NCI-H146 treated with DMSO at 0.1 percent for 48 hours (cell line): ENCODE data around the gene PRSS1.
"Not testable (repeated sequence)": the region's sequence is repeated elsewhere in the genome, so short reads cannot be mapped to it uniquely, and the experiment has no call there.

Experiments
- DNase-seq: peaks from one replicate; lab custom pipeline; 2025; ENCODE audit not compliant: unreplicated experiment; lab: John Stamatoyannopoulos, UW

The PRSS1 gene

DNA sequence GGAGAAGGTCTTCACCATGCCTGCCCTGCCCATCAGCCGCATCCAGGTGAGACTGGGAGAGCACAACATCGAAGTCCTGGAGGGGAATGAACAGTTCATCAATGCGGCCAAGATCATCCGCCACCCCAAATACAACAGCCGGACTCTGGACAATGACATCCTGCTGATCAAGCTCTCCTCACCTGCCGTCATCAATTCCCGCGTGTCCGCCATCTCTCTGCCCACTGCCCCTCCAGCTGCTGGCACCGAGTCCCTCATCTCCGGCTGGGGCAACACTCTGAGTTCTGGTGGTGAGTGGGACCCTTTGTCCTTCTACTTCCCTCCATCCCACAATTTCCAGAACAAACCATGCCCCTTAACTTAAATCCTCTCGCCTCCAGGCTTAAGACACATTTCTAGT, 24.0 kb downstream of the PRSS1 start:
- no peak for DNase-seq

DNA sequence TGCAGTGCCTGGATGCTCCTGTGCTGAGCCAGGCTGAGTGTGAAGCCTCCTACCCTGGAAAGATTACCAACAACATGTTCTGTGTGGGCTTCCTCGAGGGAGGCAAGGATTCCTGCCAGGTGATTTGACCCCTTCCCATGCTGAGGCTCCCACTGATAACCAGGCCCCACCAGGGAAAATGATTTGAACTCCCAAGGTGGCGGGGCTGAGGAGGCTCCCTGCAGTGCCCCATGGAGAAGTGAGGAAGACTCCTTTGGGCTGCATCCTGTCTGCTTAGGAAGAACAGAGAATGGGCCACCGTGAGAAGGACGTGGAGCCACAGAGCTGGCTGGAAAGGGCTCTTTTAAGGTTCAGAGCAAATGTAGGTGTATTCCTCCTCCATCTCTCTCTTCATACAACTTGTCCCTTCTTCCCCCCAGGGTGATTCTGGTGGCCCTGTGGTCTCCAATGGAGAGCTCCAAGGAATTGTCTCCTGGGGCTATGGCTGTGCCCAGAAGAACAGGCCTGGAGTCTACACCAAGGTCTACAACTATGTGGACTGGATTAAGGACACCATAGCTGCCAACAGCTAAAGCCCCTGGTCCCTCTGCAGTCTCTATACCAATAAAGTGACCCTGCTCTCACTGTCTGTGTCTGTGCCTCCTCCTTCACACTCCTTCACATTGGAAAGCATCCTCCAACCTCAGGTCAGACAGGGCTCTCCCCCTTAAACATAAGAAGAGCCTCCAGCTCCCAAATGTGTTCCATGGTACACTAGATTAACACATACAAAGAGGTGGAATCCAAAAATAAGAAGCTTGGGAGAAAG, 24.9 kb downstream of the PRSS1 start:
- DNase-seq: no peak

DNA sequence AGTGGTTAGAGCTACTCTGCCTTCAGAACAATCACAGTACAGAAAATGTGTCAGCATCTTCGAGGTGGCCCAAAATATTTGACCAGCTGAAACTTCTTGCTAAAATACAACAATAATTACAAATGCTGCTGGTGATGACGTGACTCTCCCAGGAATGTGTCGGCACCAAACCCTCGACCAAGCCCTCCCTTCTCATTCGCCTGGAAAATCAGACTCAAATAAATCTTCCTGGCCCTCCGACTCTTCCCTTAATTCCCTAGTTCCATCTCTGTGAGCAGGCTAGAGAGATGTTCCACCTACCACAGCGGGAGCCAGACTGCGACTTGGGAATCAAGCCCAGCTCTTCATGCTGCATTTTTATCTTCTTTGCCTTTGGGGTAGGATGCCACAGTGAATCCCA, 25.6 kb downstream of the PRSS1 start:
- no peak for DNase-seq

DNA sequence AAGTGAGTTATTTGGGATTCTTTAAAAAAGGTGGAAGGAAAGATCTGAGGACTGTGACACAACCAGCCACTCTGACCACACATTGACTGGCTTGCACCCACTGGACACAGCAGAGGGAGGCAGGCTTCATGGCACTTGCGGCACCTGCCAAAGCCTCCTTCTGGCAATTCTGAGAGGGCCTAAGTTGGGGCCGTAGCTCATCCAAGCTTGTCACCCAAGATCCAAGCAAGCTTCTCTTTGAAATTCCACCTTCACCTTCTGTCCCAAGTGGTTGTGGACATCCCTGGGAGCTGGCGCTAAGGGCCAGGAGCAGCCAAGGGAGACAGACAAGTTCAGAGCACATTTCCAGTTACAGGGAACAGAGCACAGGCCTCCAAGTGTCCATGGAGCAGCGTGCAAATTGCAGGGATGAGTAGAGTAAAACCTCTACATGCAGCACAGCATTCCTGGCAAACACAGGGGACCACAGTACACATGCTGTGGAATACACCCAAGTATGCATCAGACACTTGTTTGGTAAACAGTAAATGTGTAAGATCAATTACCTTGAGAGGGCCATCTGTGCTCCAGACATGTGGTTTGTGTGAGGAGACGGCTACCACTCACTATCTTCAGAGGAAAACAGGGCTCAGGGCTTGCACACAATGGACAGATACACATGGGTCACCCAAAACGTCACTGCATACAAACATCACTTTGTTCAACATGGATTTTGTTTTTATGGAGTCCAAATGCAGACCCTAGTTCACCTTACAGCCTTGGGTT, 26.3 kb downstream of the PRSS1 start:
- DNase-seq: not testable (repeated sequence)

DNA sequence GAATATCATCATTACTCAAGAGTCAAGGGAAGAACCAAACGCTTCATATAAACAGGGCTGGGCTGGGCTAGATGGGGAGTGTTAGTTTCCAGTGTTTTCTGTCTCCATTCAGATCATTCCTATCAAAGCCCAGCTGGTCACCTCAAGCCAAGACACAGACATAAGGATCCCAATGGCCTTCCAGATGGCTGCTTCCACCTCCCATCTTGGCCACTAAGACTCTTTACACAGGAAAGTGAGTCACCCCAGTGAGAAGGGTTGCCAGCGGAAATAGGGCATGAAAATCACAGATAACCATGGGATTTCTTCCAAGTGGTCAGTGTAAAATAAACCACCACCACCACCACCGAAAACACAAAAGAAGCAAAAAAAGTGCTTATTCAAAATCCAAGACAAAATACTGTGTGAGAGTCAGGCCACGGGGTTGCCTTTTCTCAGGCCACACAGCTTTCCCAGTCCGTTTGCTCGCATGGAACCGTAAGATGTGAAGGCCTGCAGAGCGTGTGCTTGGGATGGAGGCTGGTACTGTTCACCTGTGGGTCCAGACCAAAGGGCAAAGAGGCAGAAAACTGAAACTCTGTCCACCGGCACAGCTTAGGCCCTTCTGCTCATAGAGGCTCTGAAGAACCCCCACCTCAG, 27.1 kb downstream of the PRSS1 start:
- DNase-seq: no peak

DNA sequence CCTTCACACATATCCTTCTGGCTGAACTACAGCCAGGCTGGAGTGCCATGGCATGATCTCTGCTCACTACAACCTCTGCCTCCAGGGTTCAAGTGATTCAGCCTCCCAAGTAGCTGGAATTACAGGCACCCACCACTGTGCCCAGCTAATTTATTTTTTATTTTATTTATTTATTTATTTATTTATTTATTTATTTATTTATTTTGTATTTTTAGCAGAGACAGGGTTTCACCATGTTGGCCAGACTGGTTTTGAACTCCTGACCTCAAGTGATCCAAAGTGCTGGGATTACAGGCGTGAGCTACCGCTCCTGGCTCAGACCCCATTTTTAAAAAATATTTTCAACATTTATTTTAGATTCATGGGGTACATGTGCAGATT, 27.6 kb downstream of the PRSS1 start:
- not testable (repeated sequence) for DNase-seq

DNA sequence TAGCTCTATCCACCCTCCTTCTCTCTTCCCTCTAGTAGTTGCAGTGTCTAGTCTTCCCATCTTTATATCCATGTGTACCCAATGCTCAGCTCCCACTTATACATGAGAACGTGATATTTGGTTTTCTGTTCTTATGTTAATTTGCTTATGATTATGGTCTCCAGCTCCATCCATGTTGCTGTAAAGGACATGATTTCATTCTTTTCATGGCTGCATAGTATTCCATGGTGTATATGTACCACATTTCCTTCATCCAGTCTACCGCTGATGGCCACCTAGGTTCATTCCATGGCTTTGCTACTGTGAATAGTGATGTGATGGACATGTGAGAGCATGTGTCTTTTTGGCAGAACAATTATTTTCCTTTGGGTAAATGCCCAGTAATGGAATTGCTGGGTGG, 28.0 kb downstream of the PRSS1 start:
- DNase-seq: no peak

DNA sequence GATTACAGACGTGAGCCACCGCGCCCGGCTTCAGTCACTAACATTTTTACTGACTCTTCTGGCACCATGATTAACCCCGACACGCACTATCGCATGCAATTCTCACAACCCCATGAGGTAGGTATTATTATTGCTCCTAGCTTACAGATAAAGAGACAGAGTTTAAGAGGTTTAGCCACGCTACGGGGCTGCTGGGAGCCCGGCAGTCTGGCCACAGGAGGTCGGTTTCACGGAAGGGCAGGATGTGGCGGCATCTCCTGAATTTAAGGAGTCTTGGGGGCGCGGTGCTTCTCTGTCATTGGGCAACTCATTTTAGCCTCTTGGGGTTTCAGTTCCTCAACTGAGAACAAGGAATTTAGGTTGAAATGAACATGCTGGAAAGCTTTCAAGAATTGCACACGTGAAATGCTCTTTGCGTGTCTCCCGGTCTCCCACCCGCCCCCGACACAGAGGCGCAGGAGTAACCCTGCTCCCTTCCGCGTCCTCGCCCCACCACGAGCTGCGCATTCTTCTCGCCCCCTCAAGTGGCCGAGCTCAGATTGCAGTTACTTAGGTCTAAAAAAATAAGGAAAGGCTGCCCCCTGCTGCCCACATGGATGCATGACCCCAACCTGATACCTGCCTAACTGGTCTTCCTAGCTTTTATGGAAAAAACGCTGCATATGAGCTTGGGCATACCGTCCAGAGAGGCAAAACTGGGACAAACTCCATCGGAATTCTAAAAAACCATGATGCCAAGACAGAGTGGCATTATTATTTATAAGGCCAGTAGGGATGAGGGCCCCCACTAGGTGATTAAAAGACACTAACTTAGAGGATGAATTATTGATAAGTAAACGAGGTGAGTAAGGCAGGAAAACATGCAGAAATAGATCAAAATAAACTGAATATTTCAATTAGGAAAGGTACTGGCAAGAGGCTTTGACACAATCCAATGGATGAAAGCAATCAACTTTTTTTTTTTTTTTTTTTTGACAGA, 33.9 kb downstream of the PRSS1 start:
- peak; percentile 65 for DNase-seq

DNA sequence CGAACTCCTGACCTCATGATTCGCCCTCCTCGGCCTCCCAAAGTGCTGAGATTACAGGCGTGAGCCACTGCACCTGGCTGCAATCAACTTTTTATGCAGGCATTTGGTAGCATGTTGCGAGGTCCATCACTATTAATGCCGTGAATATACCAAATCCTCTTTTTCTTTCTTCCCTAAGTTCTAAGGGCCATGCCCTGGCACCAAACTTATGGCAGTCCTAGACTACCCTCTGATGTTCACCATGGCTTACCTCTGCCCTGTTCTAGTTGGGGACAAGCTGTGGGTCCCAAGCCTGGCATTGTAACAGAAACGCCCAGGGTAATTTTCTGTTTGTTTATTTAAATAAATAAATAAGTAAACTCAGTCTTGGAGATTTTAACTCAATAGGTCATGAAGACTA, 34.8 kb downstream of the PRSS1 start:
- DNase-seq: no peak

DNA sequence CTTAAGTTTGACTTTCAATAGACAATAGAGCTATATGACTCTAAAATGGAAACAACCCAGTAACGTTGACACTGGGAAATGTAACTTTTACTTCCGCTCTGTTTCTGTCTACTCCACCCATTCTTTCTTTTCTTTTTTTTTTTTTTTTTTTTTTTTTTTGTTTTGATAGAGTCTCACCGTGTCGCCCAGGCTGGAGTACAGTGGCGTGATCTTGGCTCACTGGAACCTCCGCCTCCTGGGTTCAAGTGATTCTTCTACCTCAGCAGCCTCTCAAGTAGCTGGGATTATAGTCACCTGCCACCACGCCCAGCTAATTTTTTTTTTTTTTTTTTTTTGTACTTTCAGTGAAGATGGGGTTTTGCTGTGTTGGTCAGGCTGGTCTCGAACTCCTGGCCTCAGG, 35.4 kb downstream of the PRSS1 start:
- DNase-seq: no peak

DNA sequence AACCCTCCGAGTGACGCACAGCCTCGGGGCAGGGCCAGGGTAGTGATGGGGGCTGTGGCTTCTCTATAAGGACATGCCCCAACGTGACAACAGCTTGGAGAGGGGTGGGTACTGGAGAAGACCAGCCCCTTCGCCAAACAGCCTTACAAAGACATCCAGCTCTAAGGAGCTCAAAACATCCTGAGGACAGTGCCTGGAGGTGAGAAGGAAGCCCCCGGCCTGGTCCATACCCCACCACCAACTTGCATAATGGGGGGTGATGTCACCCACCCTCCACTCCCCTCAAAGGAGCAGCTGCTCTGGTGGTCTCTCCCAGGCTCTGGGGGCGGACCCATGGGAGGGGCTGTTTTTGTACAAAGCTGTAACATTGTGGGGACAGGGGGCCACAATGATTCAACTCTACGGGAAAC, 36.6 kb downstream of the PRSS1 start:
- no peak for DNase-seq

DNA sequence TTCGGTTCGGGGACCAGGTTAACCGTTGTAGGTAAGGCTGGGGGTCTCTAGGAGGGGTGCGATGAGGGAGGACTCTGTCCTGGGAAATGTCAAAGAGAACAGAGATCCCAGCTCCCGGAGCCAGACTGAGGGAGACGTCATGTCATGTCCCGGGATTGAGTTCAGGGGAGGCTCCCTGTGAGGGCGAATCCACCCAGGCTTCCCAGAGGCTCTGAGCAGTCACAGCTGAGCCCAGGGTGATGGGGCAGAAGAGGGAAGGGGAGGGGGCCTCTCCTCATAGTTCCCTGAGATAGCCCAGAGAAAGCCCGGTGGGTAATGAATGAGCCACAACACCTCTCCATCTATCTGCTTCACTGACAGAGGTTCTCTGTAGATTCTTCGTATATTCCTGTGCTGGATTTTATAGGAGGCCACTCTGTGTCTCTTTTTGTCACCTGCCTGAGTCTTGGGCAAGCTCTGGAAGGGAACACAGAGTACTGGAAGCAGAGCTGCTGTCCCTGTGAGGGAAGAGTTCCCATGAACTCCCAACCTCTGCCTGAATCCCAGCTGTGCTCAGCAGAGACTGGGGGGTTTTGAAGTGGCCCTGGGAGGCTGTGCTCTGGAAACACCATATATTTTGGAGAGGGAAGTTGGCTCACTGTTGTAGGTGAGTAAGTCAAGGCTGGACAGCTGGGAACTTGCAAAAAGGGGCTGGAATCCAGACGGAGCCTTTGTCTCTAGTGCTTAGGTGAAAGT, 37.9 kb downstream of the PRSS1 start:
- no peak for DNase-seq

DNA sequence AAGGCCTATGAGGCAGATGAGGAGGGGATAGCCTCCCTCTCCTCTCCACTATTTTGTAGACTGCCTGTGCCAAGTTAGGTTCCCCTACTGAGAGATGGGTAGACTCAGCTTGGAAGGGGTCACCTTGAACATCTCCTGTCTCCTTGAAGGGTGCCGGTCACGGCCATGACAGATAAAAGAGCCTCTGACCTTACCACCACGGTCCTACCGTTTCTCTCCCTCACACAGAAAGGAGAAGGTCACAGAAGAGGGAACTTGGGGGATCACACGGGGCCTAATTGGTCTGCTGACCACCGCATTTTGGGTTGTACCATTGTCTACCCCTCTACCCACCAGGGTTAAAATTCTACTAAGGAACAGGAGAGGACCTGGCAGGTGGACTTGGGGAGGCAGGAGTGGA, 38.5 kb downstream of the PRSS1 start:
- no peak for DNase-seq

DNA sequence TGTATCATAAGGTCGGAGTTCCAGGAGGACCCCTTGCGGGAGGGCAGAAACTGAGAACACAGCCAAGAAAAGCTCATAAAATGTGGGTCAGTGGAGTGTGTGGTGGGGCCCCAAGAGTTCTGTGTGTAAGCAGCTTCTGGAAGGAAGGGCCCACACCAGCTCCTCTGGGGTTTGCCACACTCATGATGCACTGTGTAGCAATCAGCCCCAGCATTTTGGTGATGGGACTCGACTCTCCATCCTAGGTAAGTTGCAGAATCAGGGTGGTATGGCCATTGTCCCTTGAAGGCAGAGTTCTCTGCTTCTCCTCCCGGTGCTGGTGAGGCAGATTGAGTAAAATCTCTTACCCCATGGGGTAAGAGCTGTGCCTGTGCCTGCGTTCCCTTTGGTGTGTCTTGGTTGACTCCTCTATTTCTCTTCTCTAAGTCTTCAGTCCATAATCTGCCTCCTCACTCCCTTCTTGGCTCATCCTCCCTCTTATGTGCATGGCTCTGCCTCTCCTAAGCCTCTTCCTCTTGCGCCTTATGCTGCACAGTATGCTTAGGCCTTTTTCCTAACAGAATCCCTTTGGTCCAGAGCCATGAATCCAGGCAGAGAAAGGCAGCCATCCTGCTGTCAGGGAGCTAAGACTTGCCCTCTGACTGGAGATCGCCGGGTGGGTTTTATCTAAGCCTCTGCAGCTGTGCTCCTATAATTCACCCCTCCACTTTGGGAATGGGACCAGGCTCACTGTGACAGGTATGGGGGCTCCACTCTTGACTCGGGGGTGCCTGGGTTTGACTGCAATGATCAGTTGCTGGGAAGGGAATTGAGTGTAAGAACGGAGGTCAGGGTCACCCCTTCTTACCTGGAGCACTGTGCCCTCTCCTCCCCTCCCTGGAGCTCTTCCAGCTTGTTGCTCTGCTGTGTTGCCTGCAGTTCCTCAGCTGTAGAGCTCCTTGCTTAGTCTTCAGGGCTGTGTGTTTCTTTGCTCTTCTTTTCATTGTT, 39.3 kb downstream of the PRSS1 start:
- no peak for DNase-seq

DNA sequence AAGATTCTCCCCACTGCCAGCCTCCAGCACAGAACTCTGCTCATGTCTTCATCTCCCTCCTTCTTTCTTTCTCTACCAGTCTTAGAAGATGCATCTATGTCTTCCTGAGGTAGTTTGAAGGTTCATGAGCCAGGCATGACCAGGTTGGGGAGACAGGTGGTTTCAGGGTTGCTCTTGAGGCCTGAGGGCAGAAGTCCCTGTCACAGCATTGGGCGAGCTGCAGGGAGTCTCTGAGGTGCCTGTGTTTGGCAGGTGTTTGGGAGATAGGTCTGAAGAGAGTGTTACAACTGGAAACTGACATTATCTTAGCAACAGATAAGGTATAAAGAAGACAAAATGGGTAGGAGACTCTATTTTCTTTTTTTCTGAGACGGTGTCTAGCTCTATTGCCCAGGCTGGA, 40.2 kb downstream of the PRSS1 start:
- DNase-seq: no peak

DNA sequence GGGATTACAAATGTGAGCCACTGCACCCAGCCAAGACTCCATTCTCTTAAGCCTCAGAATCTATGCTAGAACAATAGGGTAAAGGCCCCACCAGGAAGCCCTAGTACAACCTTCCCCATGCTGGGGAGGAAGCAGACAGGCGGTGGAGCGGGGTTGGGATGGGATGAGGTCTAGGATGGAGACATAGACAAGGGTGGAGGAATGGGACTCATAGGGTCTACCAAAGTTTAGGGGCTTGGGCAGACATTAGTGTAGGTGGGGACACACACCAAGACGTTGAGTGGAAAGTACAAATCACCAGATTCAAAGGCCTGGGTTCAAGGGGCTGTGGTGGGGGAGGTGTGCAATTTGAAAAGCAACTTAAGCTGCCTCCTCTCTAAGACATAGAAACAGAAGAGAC, 40.8 kb downstream of the PRSS1 start:
- no peak for DNase-seq

DNA sequence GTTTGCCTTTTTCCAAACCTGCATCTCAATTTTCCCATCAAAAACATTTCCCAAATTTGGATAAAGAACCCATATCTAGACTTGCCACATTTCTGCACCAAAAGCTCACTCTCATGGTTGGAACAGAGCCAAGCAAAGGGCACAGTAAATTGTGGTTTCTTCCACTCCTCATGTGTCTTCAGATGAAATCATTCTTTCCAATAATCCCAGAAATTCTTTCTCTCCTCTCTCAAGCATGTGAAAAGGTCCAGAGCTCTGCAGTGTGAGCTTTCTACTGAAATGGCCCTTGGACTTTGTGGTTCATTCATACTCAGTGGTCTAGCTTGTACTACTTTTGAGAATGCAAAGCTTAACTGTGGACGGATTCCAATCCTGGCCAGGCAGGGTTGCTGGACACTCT, 41.3 kb downstream of the PRSS1 start:
- DNase-seq: no peak

DNA sequence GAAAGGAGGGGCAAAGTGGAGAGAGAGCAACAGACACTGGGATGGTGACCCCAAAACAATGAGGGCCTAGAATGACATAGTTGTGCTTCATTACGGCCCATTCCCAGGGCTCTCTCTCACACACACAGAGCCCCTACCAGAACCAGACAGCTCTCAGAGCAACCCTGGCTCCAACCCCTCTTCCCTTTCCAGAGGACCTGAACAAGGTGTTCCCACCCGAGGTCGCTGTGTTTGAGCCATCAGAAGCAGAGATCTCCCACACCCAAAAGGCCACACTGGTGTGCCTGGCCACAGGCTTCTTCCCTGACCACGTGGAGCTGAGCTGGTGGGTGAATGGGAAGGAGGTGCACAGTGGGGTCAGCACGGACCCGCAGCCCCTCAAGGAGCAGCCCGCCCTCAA, 42.2 kb downstream of the PRSS1 start:
- no peak for DNase-seq

DNA sequence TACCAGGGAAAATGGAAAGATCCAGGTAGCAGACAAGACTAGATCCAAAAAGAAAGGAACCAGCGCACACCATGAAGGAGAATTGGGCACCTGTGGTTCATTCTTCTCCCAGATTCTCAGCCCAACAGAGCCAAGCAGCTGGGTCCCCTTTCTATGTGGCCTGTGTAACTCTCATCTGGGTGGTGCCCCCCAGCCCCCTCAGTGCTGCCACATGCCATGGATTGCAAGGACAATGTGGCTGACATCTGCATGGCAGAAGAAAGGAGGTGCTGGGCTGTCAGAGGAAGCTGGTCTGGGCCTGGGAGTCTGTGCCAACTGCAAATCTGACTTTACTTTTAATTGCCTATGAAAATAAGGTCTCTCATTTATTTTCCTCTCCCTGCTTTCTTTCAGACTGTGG, 42.9 kb downstream of the PRSS1 start:
- DNase-seq: no peak
